HG03354 (cell line): Measurements from ENCODE around the gene STXBP1.
A peak's percentile ranks its signal among the peaks of the same experiment; 100 is the strongest.

Experiments
- ATAC-seq: cut with Tn5 transposase; IDR thresholded peaks from one replicate; pipeline ENCODE4 v1.9.1; 2021; ENCODE audit warnings: mild to moderate bottlenecking; ENCODE audit not compliant: unreplicated experiment, poor library complexity, severe bottlenecking

The STXBP1 gene

GRCh38 chr9:127682351-127683136 is 70.5 kb downstream of the STXBP1 start:
- ATAC-seq: no peak

GRCh38 chr9:127683723-127684122 is 71.6 kb downstream of the STXBP1 start:
- ATAC-seq: no peak

DNA sequence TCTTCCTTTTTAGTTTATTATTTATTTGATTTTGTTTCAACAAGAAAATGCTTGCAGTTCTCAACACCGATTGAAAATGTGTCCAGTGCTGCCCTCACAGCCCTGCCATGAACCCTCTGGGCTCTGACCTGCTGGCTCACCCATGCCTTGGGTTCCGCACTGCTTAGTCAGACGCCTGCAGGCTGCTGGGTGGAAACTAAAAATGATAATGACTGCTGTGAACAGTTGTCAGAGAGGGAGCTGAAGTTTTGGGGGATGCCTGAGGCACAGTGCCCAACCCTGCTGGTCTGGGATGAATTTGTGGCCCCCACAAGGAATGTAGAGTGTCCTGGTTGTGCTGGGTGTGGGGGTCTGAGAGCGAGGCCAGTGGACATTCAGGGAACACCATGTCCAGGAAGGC is 72.5 kb downstream of the STXBP1 start:
- no peak for ATAC-seq

GRCh38 chr9:127686461-127687393 is 74.7 kb downstream of the STXBP1 start:
- ATAC-seq: no peak

DNA sequence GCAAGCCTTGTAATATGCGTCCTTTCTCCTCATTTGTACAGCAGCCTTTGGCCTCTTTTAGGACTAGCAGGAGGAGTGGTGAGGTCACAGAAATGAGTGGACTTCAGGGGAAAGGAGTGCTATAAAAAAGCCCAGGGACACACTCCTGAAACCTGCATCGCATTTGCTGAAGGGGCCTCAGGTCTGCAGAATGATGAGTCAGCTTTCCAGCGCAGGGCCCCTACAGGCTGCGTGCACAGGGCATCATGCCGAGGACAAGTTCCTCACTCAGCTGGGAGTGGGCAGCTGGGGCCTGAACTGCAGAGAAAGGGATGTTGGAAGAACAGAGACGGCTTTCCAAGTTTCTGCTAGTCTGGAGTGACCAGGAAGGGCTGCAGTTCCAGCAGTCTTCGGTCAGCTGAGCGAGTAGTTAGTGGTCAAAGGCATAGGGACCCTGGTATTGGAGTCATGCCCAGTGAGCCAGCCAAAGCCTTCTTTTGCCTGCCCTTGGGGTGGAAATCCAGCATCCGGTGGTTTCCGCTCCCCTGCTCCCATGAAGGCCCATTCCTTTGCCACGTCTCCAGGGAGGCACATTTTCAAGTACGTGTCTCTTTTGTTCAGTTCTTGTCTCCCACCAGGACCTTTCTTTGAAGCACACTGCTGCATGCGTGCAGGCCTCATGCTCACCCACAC is 77.4 kb downstream of the STXBP1 start:
- no peak for ATAC-seq

DNA sequence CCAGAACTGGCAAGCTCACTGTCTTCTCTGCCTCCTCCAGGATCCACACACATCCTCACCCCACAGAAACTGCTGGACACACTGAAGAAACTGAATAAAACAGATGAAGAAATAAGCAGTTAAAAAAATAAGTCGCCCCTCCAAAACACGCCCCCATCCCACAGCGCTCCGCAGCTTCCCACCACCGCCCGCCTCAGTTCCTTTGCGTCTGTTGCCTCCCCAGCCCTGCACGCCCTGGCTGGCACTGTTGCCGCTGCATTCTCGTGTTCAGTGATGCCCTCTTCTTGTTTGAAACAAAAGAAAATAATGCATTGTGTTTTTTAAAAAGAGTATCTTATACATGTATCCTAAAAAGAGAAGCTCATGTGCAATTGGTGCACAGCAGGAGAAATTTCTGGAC is 78.7 kb downstream of the STXBP1 start:
- ATAC-seq: no peak

- no peak for ATAC-seq
Measured at GRCh38 chr9:127692071-127692470, 80.0 kb downstream of the STXBP1 start.

DNA sequence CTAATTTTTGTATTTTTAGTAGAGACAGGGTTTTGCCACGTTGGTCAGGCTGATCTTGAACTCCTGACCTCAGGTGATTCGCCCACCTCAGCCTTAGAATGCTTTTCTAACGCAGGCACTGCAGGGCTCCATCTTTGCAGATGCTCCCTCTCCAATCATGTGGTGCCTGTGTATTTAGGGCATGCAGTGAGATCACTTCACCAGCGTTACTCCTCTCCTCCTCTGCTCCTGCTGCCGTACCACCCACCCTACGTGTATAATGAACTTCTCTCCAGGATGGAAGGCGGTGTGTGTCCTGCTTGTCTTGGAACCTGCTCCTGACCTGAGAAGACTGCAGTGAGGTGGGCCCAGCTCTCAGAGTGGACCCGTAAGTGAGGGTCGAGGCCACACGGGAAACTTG is 81.1 kb downstream of the STXBP1 start:
- no peak for ATAC-seq

- ATAC-seq: no peak
Measured at GRCh38 chr9:127693697-127694096, 81.6 kb downstream of the STXBP1 start.

GRCh38 chr9:127694890-127695720 is 83.0 kb downstream of the STXBP1 start:
- ATAC-seq: no peak

DNA sequence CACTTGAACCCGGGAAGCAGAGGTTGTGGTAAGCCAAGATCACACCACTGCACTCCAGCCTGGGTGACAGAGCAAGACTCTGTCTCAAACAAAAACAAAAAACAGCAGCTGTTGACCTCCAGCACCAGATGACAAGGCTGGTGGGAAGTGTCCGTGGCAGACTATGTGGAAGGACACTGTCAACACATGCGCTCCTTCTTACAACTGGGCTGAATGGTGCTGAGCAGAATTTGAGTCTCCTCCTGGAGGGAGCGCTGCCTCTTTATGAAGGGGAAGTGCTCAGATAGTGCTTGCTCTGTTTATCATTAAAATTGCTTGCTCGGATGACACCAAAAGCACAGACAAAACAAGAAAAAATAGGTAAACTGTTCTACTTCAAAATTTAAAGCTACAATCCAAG is 85.5 kb downstream of the STXBP1 start:
- no peak for ATAC-seq

- no peak for ATAC-seq
Measured at GRCh38 chr9:127698386-127698785, 86.3 kb downstream of the STXBP1 start.

- peak; percentile 90 for ATAC-seq
Measured at GRCh38 chr9:127698985-127699670, 87.1 kb downstream of the STXBP1 start.

- no peak for ATAC-seq
Measured at GRCh38 chr9:127700140-127700539, 88.1 kb downstream of the STXBP1 start.

GRCh38 chr9:127700594-127701255 is 88.6 kb downstream of the STXBP1 start:
- no peak for ATAC-seq

GRCh38 chr9:127703289-127703946 is 91.3 kb downstream of the STXBP1 start:
- ATAC-seq: no peak

- no peak for ATAC-seq
Measured at GRCh38 chr9:127705577-127706379, 93.7 kb downstream of the STXBP1 start.
